ENCODE results near the gene PWWP2A.

PWWP2A gene

DNA sequence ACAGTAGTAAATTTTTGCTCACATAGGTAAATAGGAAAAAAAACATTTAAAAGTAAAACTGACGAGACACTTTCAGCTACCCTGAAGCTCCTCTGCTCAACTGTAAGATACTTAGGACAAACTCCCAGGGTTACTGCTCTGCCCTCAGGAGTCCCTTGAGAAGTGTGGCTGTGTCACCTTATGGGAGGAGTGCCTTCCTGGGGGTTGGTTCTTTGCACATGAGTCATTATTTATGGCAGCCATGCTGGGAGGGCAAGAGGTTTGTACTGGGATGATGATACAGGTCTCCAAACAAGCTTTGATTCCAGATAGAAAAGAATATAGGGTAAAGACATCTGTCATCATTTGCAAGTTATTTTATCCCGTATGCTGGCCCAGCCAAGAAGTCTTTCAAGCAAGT lies 64.4 kb downstream of the PWWP2A start:
- TF ChIP-seq, protein P1, sequence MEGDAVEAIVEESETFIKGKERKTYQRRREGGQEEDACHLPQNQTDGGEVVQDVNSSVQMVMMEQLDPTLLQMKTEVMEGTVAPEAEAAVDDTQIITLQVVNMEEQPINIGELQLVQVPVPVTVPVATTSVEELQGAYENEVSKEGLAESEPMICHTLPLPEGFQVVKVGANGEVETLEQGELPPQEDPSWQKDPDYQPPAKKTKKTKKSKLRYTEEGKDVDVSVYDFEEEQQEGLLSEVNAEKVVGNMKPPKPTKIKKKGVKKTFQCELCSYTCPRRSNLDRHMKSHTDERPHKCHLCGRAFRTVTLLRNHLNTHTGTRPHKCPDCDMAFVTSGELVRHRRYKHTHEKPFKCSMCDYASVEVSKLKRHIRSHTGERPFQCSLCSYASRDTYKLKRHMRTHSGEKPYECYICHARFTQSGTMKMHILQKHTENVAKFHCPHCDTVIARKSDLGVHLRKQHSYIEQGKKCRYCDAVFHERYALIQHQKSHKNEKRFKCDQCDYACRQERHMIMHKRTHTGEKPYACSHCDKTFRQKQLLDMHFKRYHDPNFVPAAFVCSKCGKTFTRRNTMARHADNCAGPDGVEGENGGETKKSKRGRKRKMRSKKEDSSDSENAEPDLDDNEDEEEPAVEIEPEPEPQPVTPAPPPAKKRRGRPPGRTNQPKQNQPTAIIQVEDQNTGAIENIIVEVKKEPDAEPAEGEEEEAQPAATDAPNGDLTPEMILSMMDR (conservative IDR thresholded peaks at IDR 0.05; ENCODE audit: low read depth), result no peak
- ChIA-PET POLR2A (ENCODE audit: low non-redundant PET) (no interaction called here), CTCF (interaction anchor here (0.5 to 2.8 kb wide), 5 partner anchors 16 to 539 kb away, joined by 3 to 14 read pairs (median 3); no protein-coding TSS in a partner anchor)
- DNase-seq (ENCODE audit: low spot score), result peak; percentile 30
- no peak overlapping the region for H3K27ac ChIP-seq

- H3K27ac ChIP-seq, result no peak overlapping the region
- POLR2A ChIA-PET (ENCODE audit: low non-redundant PET), result no interaction called here
- TF ChIP-seq, protein P1 (conservative IDR thresholded peaks at IDR 0.05; ENCODE audit: low read depth), result no peak
- CTCF ChIA-PET, result interaction anchor here (0.5 to 1.8 kb wide), 2 partner anchors 32 to 57 kb away, joined by 3 to 9 read pairs; no protein-coding TSS in a partner anchor
- DNase-seq (ENCODE audit: low spot score), result no peak
Measured at GRCh38 chr5:160054047-160054446, 65.2 kb downstream of the PWWP2A start.

DNA sequence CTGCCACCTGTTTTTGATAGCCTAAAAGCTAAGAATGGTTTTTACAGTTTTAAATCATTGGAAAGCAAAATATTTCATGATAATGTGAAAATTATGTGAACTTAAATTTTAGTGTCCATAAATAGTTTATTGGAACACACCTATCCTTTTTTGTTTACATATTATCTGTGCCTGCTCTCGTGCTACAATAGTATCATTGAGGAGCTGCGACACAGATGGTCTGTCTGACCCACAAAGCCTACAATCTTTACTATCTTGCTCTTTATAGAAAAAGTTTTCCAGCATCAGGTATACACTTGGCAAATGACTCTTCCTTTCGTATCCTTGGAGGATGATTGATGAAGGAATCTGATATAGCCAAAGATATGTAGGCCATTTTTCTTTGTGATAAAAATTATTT lies 70.2 kb downstream of the PWWP2A start:
- ChIA-PET POLR2A (ENCODE audit: low non-redundant PET) (no interaction called here), CTCF (interaction anchor here (0.7 to 1.0 kb wide), 2 partner anchors 27 to 297 kb away, joined by 3 read pairs; no protein-coding TSS in a partner anchor)
- TF ChIP-seq, protein P1 (conservative IDR thresholded peaks at IDR 0.05; ENCODE audit: low read depth), result no peak
- no peak overlapping the region for H3K27ac ChIP-seq
- no peak for DNase-seq (ENCODE audit: low spot score)

DNA sequence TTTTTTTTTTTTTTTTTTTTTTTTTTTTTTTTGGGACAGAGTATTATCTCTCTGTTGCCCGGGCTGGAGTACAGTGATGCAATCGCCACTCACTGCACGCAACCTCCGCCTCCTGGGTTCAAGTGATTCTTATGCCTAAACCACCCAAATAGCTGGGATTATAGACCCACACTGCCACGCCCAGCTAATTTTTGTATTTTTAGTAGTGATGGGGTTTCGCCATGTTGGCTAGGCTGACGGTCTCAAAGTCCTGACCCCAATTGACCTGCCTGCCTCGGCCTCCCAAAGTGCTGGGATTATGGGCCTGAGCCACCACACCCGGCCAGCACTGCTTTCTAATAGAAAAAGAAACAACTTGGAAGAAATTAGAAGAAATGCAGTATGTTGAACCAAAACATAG lies 71.1 kb downstream of the PWWP2A start:
- ChIA-PET POLR2A (ENCODE audit: low non-redundant PET) (no interaction called here), CTCF (no interaction called here)
- TF ChIP-seq, protein P1 (conservative IDR thresholded peaks at IDR 0.05; ENCODE audit: low read depth), result no peak

GRCh38 chr5:160047423-160047822 lies 71.8 kb downstream of the PWWP2A start:
- ChIA-PET CTCF (interaction anchor here (0.6 kb wide), 1 partner anchor 26 kb away, joined by 4 read pairs; no protein-coding TSS in a partner anchor), POLR2A (ENCODE audit: low non-redundant PET) (no interaction called here)
- DNase-seq (ENCODE audit: low spot score), result no peak
- H3K27ac ChIP-seq, result no peak overlapping the region
- TF ChIP-seq, protein P1 (conservative IDR thresholded peaks at IDR 0.05; ENCODE audit: low read depth), result no peak

More for the DNA sequence above, 71.1 kb downstream of the PWWP2A start:
- no peak overlapping the region for H3K27ac ChIP-seq
- no peak for DNase-seq (ENCODE audit: low spot score)

GRCh38 chr5:160044967-160045366 lies 74.3 kb downstream of the PWWP2A start:
- H3K27ac ChIP-seq, result no peak overlapping the region
- TF ChIP-seq, protein P1 (conservative IDR thresholded peaks at IDR 0.05; ENCODE audit: low read depth), result no peak
- ChIA-PET POLR2A (ENCODE audit: low non-redundant PET) (interaction anchor here (0.8 kb wide), 1 partner anchor 187 kb away, joined by 9 read pairs; no protein-coding TSS in a partner anchor), CTCF (no interaction called here)
- no peak for DNase-seq (ENCODE audit: low spot score)
